CD4-positive, CD25-positive, alpha-beta regulatory T cell (primary cell): Measurements from ENCODE around the gene MARCHF11. TPM values are rescaled to one million over a fixed set of nuclear protein-coding genes. Genes with fewer than 3 reads are reported as not detected.

Source experiments
- ATAC-seq, 2 donors: fragments of 150-1000 bp; cut with Tn5 transposase; one replicate each; pipeline ENCODE4 v1.10.0; 2021; ENCODE audit warnings: low read depth in 2 of 2, moderate number of reproducible peaks in 2 of 2, moderate library complexity in 1 of 2
- DNase-seq, 3 donors: peaks; one replicate each; pipeline versions ENCODE4 v3.0.0 to v3.0.0-alpha.2; 2012 to 2022; ENCODE audit warnings: mixed read lengths in 1 of 3
- H3K27ac ChIP-seq: one replicate; pipeline ENCODE4 v1.7.0; 2013; ENCODE audit warnings: mild to moderate bottlenecking, low read length; ENCODE audit not compliant: insufficient read depth, poor library complexity, severe bottlenecking
- H3K27me3 ChIP-seq: one replicate; pipeline ENCODE4 v1.7.0; 2013; ENCODE audit warnings: low read length; ENCODE audit not compliant: control insufficient read depth, insufficient read depth
- H3K36me3 ChIP-seq: one replicate; pipeline ENCODE4 v1.7.0; 2013; ENCODE audit warnings: mild to moderate bottlenecking, low read length, moderate library complexity; ENCODE audit not compliant: control insufficient read depth, insufficient read depth
- H3K4me1 ChIP-seq: 2 replicates; pipeline ENCODE4 v1.7.0; 2013; ENCODE audit warnings: mild to moderate bottlenecking, low read length; ENCODE audit not compliant: insufficient read depth, control insufficient read depth, poor library complexity, severe bottlenecking
- H3K4me3 ChIP-seq: one replicate; pipeline ENCODE4 v1.7.0; 2013; ENCODE audit warnings: low read depth, mild to moderate bottlenecking, low read length, moderate library complexity
- H3K9me3 ChIP-seq, 2 experiments: 1 replicate in 1 of 2; 2 replicates in 1 of 2; pipeline ENCODE4 v1.7.0; 2013; ENCODE audit warnings: low read length in 2 of 2, mild to moderate bottlenecking in 1 of 2, moderate library complexity in 1 of 2; ENCODE audit not compliant: control insufficient read depth in 2 of 2
- H3K27ac Mint-ChIP-seq, 3 donors: one replicate each; pipeline ENCODE4 v1.8.0; 2020 to 2022; ENCODE audit warnings: mild to moderate bottlenecking in 3 of 3, mixed read lengths in 3 of 3, moderate library complexity in 2 of 3
- H3K27me3 Mint-ChIP-seq: one replicate; pipeline ENCODE4 v1.8.0; 2022; ENCODE audit warnings: mild to moderate bottlenecking, mixed read lengths
- H3K36me3 Mint-ChIP-seq: one replicate; pipeline ENCODE4 v1.8.0; 2020; ENCODE audit warnings: mixed read lengths
- H3K4me1 Mint-ChIP-seq, 4 donors: one replicate each; pipeline ENCODE4 v1.8.0; 2020 to 2022; ENCODE audit warnings: mixed read lengths in 4 of 4, mild to moderate bottlenecking in 1 of 4
- H3K4me3 Mint-ChIP-seq, 4 donors: one replicate each; pipeline ENCODE4 v1.8.0; 2020 to 2022; ENCODE audit warnings: mild to moderate bottlenecking in 4 of 4, mixed read lengths in 4 of 4, moderate library complexity in 3 of 4
- H3K9me3 Mint-ChIP-seq, 7 donors: one replicate each; pipeline ENCODE4 v1.8.0; 2020 to 2022; ENCODE audit warnings: mixed read lengths in 7 of 7, mild to moderate bottlenecking in 3 of 7, moderate library complexity in 2 of 7
- polyA plus RNA-seq, 4 donors: library from polyadenylated mRNA; unstranded; fragments of 300-500 nt; fragmentation: Illumina TruSeq; gene quantifications; one replicate each; pipeline ENCODE4 v1.2.3, GENCODE V29; 2021
- total RNA-seq: library from RNA; stranded (reverse); gene quantifications from one replicate; pipeline ENCODE4 v1.2.3, GENCODE V29; 2022

Gene MARCHF11
- total and polyA plus RNA-seq, 5 donors from 2014 or later: not detected

DNA sequence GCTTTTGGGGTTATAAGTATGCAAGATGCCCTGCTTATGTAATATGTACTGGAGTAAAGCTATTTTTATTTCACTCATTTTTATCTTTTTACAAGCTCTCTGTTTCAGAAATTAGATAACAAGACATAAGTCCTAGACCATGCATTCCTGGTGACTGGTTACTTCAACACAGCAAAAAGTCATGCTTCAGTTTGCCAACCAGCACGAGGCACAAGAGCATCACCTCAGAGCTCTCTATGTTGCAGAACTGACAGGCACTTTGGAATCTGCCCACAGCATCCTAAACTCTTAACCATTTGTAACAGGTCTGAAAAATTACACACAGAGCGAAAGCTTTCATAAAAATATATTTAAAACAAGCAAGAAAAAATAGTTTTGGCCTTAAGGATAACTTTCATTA lies 112.8 kb downstream of the MARCHF11 start:
- Mint-ChIP-seq H3K9me3 (peaks cover 0 to 6% (median 3%) of the 10 kb centered on the region in 7 donors), H3K27ac (no peak overlapping the region), H3K4me1 (no peaks in the 10 kb centered on the region), H3K27me3 (no peaks in the 10 kb centered on the region), H3K4me3 (peak overlapping the region in 1 of 4 donors; percentile 47), H3K36me3 (no peaks in the 10 kb centered on the region)
- Histone ChIP-seq H3K27me3 (no peaks in the 10 kb centered on the region), H3K36me3 (no peaks in the 10 kb centered on the region), H3K4me1 (no peaks in the 10 kb centered on the region), H3K27ac (no peak overlapping the region), H3K4me3 (no peak overlapping the region), H3K9me3 (no peaks in the 10 kb centered on the region)
- ATAC-seq (no peak), DNase-seq (no peak)

GRCh38 chr5:16066320-16066719 lies 113.3 kb downstream of the MARCHF11 start:
- DNase-seq (no peak), ATAC-seq (no peak)
- Mint-ChIP-seq H3K4me3 (no peak overlapping the region), H3K36me3 (no peaks in the 10 kb centered on the region), H3K27ac (no peak overlapping the region), H3K9me3 (peaks cover 0 to 6% (median 5%) of the 10 kb centered on the region in 7 donors), H3K27me3 (no peaks in the 10 kb centered on the region), H3K4me1 (no peaks in the 10 kb centered on the region)
- Histone ChIP-seq H3K9me3 (no peaks in the 10 kb centered on the region), H3K36me3 (no peaks in the 10 kb centered on the region), H3K27ac (no peak overlapping the region), H3K27me3 (no peaks in the 10 kb centered on the region), H3K4me1 (no peaks in the 10 kb centered on the region), H3K4me3 (no peak overlapping the region)

GRCh38 chr5:16065831-16066230 lies 113.8 kb downstream of the MARCHF11 start:
- no peaks in the 10 kb centered on the region for H3K27me3 Mint-ChIP-seq

DNA sequence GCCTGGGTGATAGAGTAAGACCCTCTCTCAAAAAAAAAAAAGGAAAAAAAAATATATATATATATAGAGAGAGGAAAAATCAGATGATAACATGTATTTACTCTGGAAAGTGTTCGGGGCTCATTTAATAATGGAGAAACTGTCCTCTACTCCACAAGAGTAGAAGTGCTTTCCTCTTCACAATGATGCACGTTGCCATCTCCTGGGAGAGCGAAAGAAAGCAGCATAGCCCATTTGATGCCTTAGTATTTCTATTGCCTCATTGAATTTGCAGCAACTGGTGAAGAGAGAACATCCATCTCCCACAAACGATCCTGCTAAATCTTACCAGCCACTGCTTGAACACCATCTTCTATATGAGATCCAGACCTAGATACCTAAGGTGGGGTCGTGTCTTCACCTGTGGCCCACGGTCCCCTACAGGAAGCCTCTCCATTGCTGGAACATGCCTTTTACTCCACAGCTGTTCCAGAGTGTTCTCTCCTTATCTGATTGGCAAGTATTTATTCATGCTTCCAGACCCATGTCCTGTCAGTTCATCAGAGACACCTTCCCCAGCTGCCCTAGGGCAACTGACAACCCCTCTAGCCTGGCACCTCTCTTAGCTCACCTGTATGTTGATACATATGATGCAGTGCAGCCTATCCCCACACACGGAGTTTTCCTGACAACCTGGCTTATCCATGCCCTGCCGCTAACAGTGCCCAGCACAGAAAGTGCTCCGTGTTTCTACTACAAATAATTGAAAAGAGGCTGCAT lies 115.3 kb downstream of the MARCHF11 start:
- H3K4me1 Mint-ChIP-seq: no peaks in the 10 kb centered on the region
- ATAC-seq: no peak
- Histone ChIP-seq H3K4me1 (no peaks in the 10 kb centered on the region), H3K9me3 (peaks cover 0 to 2% of the 10 kb centered on the region in 2 experiments), H3K4me3 (no peak overlapping the region), H3K27ac (no peak overlapping the region), H3K27me3 (no peaks in the 10 kb centered on the region), H3K36me3 (no peaks in the 10 kb centered on the region)
- H3K27ac Mint-ChIP-seq: no peak overlapping the region
- H3K4me3 Mint-ChIP-seq: no peak overlapping the region
- H3K9me3 Mint-ChIP-seq: peaks cover 0 to 7% (median 5%) of the 10 kb centered on the region in 7 donors
- DNase-seq: no peak
- no peaks in the 10 kb centered on the region for H3K36me3 Mint-ChIP-seq
- no peaks in the 10 kb centered on the region for H3K27me3 Mint-ChIP-seq

More at GRCh38 chr5:16065831-16066230, 113.8 kb downstream of the MARCHF11 start:
- DNase-seq (no peak), ATAC-seq (no peak)
- Histone ChIP-seq H3K27me3 (no peaks in the 10 kb centered on the region), H3K27ac (no peak overlapping the region), H3K9me3 (no peaks in the 10 kb centered on the region), H3K4me1 (no peaks in the 10 kb centered on the region), H3K36me3 (no peaks in the 10 kb centered on the region), H3K4me3 (no peak overlapping the region)
- Mint-ChIP-seq H3K4me1 (no peaks in the 10 kb centered on the region), H3K4me3 (no peak overlapping the region), H3K9me3 (peaks cover 0 to 6% (median 5%) of the 10 kb centered on the region in 7 donors), H3K36me3 (no peaks in the 10 kb centered on the region), H3K27ac (no peak overlapping the region)

- DNase-seq (no peak), ATAC-seq (no peak)
- H3K27me3 ChIP-seq: no peaks in the 10 kb centered on the region
- peaks cover 0 to 4% of the 10 kb centered on the region in 2 experiments for H3K9me3 ChIP-seq
- H3K4me3 ChIP-seq: no peak overlapping the region
- H3K27ac ChIP-seq: no peak overlapping the region
- Mint-ChIP-seq H3K4me1 (no peaks in the 10 kb centered on the region), H3K9me3 (peaks cover 2 to 8% (median 5%) of the 10 kb centered on the region in 7 donors), H3K27ac (no peak overlapping the region), H3K4me3 (no peak overlapping the region), H3K27me3 (no peaks in the 10 kb centered on the region), H3K36me3 (no peaks in the 10 kb centered on the region)
- no peaks in the 10 kb centered on the region for H3K4me1 ChIP-seq
- H3K36me3 ChIP-seq: no peaks in the 10 kb centered on the region
Measured at GRCh38 chr5:16061163-16061562, 118.4 kb downstream of the MARCHF11 start.

DNA sequence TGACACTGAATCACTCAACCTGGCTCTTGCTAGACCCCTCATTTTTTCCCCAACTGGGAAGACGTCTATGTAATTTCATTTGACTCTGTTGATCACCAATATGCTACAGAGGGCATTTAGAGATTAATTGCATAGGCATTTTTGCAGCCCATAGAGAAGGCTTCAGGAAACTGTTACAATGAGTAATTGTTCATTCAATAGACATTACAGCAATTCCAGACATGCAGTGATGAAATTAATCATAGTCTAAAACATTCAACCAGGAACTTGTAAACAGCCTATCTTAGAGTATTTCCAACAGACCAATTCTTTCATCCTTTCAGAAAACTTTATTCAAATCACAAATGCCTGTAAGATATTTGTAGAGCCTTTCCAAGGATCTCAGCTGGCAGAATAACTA lies 122.3 kb downstream of the MARCHF11 start:
- no peaks in the 10 kb centered on the region for H3K36me3 ChIP-seq
- Mint-ChIP-seq H3K9me3 (peaks cover 0 to 15% (median 5%) of the 10 kb centered on the region in 7 donors), H3K27ac (no peak overlapping the region), H3K36me3 (no peaks in the 10 kb centered on the region), H3K4me3 (no peak overlapping the region), H3K27me3 (no peaks in the 10 kb centered on the region), H3K4me1 (no peaks in the 10 kb centered on the region)
- no peaks in the 10 kb centered on the region for H3K4me1 ChIP-seq
- no peak overlapping the region for H3K4me3 ChIP-seq
- ATAC-seq: no peak
- peaks cover 0 to 4% of the 10 kb centered on the region in 2 experiments for H3K9me3 ChIP-seq
- H3K27ac ChIP-seq: no peak overlapping the region
- no peaks in the 10 kb centered on the region for H3K27me3 ChIP-seq
- no peak for DNase-seq

DNA sequence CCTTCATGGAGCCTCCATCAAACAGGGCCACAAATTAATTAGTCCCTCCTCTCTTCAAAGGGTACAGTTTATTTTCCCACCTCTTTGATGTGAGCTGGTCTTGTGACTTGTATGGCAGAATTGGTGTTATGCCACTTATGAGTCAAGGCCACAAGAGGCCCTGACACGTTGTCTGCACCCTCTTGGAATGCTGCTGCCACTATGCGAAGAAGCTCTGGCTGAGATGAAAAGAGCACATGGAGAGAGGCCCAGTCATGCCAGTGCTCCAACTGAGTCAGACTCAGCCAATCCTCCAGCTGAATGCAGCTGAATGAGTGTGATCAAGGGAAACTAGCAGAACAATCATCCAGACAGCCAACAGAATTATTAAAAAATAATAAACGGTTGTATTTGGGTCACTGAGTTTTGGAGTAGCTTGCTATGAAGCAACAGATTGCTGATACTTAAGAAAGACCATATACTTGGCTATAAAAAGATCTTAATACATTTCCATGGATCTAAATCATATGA lies 128.3 kb downstream of the MARCHF11 start:
- no peaks in the 10 kb centered on the region for H3K4me1 Mint-ChIP-seq
- ATAC-seq: no peak
- no peak overlapping the region for H3K4me3 ChIP-seq
- no peak overlapping the region for H3K27ac ChIP-seq
- H3K9me3 Mint-ChIP-seq: peaks cover 0 to 11% (median 6%) of the 10 kb centered on the region in 7 donors
- H3K27ac Mint-ChIP-seq: no peak overlapping the region
- H3K4me3 Mint-ChIP-seq: no peak overlapping the region
- no peaks in the 10 kb centered on the region for H3K4me1 ChIP-seq
- H3K36me3 ChIP-seq: no peaks in the 10 kb centered on the region
- DNase-seq: no peak
- no peaks in the 10 kb centered on the region for H3K27me3 Mint-ChIP-seq
- no peaks in the 10 kb centered on the region for H3K9me3 ChIP-seq
- H3K36me3 Mint-ChIP-seq: no peaks in the 10 kb centered on the region
- H3K27me3 ChIP-seq: no peaks in the 10 kb centered on the region

DNA sequence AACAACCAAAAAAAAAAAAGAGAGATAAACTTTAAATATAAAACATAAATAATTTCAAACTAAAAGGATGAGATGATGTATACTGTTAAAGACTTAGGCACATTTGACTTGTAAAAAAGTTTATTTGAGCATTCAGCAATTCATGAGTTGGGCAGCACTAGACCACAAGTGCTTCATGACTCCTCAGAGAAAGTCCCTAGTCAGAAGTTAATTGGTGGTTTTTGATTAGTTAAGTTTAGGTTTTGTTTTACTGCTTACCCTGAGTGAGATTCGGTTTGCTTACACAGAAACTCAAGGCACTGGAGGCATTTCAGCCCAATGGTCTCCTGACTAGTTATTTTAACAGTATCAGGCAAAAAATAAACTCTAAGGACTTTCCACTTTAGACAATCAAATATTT lies 129.2 kb downstream of the MARCHF11 start:
- DNase-seq: no peak
- no peaks in the 10 kb centered on the region for H3K27me3 ChIP-seq
- no peaks in the 10 kb centered on the region for H3K4me1 ChIP-seq
- Mint-ChIP-seq H3K9me3 (peaks cover under 1 to 11% (median 6%) of the 10 kb centered on the region in 7 donors), H3K4me1 (no peaks in the 10 kb centered on the region), H3K4me3 (no peak overlapping the region), H3K36me3 (no peaks in the 10 kb centered on the region), H3K27ac (no peak overlapping the region), H3K27me3 (no peaks in the 10 kb centered on the region)
- no peak overlapping the region for H3K4me3 ChIP-seq
- H3K9me3 ChIP-seq: no peaks in the 10 kb centered on the region
- ATAC-seq: no peak
- no peaks in the 10 kb centered on the region for H3K36me3 ChIP-seq
- H3K27ac ChIP-seq: no peak overlapping the region
